M059J (cell line): ENCODE data around the gene PPP2R1B. TPM values are rescaled to one million over a fixed set of nuclear protein-coding genes. Genes with fewer than 3 reads are reported as not detected.

Source experiments
- DNase-seq: peaks from one replicate; pipeline ENCODE4 v3.0.0-alpha.2; 2012; ENCODE audit warnings: low read depth
- total RNA-seq: library from RNA; depleted of rRNA; stranded (reverse); fragments of >200 nt; shearing (Covaris generic); gene quantifications from 2 replicates; pipeline ENCODE4 v1.2.3, GENCODE V29; 2014; rRNA removed

The PPP2R1B gene
- 46.0 and 46.3 TPM in 2 replicates for total RNA-seq

- peak; percentile 94 for DNase-seq
These were observed at the start of gene PPP2R1B for GRCh38 chr11:111765984-111766833. TSS of gene PPP2R1B (minus strand) at chr11:111766389. CDS start at chr11:111766361, 28 bp downstream.

GRCh38 chr11:111815489-111815888 lies 49.3 kb upstream of the PPP2R1B start:
- peak; percentile 74 for DNase-seq

GRCh38 chr11:111814557-111815320 lies 48.5 kb upstream of the PPP2R1B start:
- peak; percentile 5 for DNase-seq

- peak; percentile 10 for DNase-seq
These were observed 47.9 kb upstream of the PPP2R1B start for GRCh38 chr11:111814106-111814505.

GRCh38 chr11:111812211-111812610 lies 46.0 kb upstream of the PPP2R1B start:
- DNase-seq: no peak

- no peak for DNase-seq
These were observed 45.3 kb upstream of the PPP2R1B start for GRCh38 chr11:111811445-111811844.

- DNase-seq: no peak
These were observed 42.6 kb upstream of the PPP2R1B start for GRCh38 chr11:111808834-111809233.

- DNase-seq: no peak
These were observed 41.9 kb upstream of the PPP2R1B start for GRCh38 chr11:111808063-111808588.

- no peak for DNase-seq
These were observed 40.9 kb upstream of the PPP2R1B start for GRCh38 chr11:111807076-111807475.

GRCh38 chr11:111801135-111801534 lies 34.9 kb upstream of the PPP2R1B start:
- DNase-seq: no peak

GRCh38 chr11:111798279-111798678 lies 32.1 kb upstream of the PPP2R1B start:
- no peak for DNase-seq

GRCh38 chr11:111797145-111797581 lies 31.0 kb upstream of the PPP2R1B start:
- DNase-seq: peak; percentile 74

- no peak for DNase-seq
These were observed 30.5 kb upstream of the PPP2R1B start for GRCh38 chr11:111796696-111797095.

GRCh38 chr11:111795334-111795985 lies 29.3 kb upstream of the PPP2R1B start:
- DNase-seq: no peak

GRCh38 chr11:111793863-111794262 lies 27.7 kb upstream of the PPP2R1B start:
- peak; percentile 83 for DNase-seq

GRCh38 chr11:111792955-111793500 lies 26.8 kb upstream of the PPP2R1B start:
- DNase-seq: peak; percentile 10

- no peak for DNase-seq
These were observed 26.1 kb upstream of the PPP2R1B start for GRCh38 chr11:111792314-111792713.

- no peak for DNase-seq
These were observed 22.3 kb upstream of the PPP2R1B start for GRCh38 chr11:111788464-111788863.

GRCh38 chr11:111788051-111788450 lies 21.9 kb upstream of the PPP2R1B start:
- DNase-seq: no peak

- no peak for DNase-seq
These were observed 19.8 kb upstream of the PPP2R1B start for GRCh38 chr11:111785886-111786412.

GRCh38 chr11:111785076-111785475 lies 18.9 kb upstream of the PPP2R1B start:
- DNase-seq: no peak
